GM18951 (cell line): ENCODE measurements around the gene RBMX.
"Not testable (repeated sequence)": the region's sequence is repeated elsewhere in the genome, so short reads cannot be mapped to it uniquely, and the experiment has no call there.

Experiments
- POLR2A ChIP-seq: IDR thresholded peaks from 4 replicates; pipeline ENCODE4 v1.6.1; 2011; ENCODE audit warnings: mild to moderate bottlenecking; ENCODE audit not compliant: insufficient read length, insufficient read depth; ENCODE audit errors: extremely low read depth
- in situ Hi-C: fragments of 300-500 bp; cut with MboI; formaldehyde crosslinking; loops from one replicate; pipeline ENCODE4 v1.12.0; 2022; ENCODE audit warnings: low sequenced_read_pairs, mixed read lengths, inconsistent platforms; ENCODE audit not compliant: unreplicated experiment

RBMX gene

GRCh38 chrX:136899221-136899620 is 18.7 kb upstream of the RBMX start:
- in situ Hi-C loops, result no loop called here
- TF ChIP-seq POLR2A, result no peak

DNA sequence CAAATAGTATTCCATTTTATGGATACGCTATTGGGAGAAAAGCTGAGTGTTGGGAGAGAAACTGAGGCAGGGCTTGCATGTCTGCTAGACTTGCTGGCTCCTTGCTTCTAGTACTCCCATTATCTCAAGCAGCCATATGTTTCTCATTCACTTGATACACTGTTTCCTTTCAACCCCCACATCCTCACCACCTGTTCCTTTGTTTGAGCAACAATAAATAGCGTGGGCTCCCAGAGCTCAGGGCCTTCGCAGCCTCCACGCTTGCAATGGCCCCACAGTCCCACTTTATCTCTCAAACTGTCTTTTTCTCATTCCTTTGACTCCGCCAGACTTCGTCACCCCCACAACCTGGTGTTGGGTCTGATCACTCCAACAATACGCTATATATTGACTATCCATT is 18.2 kb upstream of the RBMX start:
- in situ Hi-C loops, result not testable (repeated sequence)

GRCh38 chrX:136896121-136896914 is 15.8 kb upstream of the RBMX start:
- TF ChIP-seq POLR2A, result no peak
- in situ Hi-C loops, result no loop called here

- in situ Hi-C loops, result no loop called here
- TF ChIP-seq POLR2A, result no peak
Measured at GRCh38 chrX:136892412-136892811, 11.9 kb upstream of the RBMX start.

GRCh38 chrX:136890596-136890995 is 10.1 kb upstream of the RBMX start:
- in situ Hi-C loops, result not testable (repeated sequence)

DNA sequence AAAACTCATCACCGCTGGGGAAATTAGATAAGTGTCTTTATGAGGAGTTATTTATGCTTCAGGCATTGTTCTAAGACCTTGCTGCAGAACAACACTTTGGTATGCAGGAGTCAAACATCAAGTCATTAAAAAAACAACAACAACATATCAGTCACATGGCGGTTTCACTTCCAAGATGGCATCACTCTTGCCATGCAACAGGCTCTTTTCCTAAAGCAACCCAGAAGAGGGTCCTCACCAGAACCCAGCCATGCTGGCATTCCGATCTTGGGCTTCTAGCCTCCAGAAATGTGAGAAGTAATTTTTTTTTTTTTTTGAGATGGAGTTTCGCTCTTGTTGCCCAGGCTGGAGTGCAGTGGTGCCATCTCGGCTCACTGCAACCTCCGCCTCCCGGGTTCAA is 8.7 kb upstream of the RBMX start:
- TF ChIP-seq POLR2A, result no peak
- in situ Hi-C loops, result no loop called here

- TF ChIP-seq POLR2A, result no peak
- in situ Hi-C loops, result no loop called here
Measured at GRCh38 chrX:136880003-136880451, 498 bp downstream of the RBMX start.

GRCh38 chrX:136879001-136879687 is 1.4 kb downstream of the RBMX start:
- no peak for TF ChIP-seq POLR2A
- in situ Hi-C loops, result no loop called here

- TF ChIP-seq POLR2A, result no peak
- in situ Hi-C loops, result no loop called here
Measured at GRCh38 chrX:136878423-136878822, 2.1 kb downstream of the RBMX start.

DNA sequence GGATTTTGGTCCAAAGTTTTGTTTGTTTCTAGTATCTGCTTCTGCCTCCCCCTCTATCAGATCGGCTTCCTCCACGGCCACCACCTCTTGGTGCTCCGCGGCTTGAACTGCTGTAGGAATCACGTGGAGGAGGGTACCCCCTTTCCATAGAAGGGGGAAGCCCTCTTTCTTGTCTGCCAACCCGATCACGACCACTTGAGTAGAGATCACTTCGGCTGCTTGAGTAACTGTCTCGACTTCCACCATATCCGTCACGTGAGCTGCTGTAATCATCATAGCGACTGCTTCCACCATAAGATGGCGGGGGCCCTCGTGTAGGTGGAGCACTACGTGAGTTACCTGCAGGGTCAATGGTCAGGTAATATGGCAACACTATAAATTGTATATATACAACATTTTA is 6.4 kb downstream of the RBMX start:
- in situ Hi-C loops, result not testable (repeated sequence)

DNA sequence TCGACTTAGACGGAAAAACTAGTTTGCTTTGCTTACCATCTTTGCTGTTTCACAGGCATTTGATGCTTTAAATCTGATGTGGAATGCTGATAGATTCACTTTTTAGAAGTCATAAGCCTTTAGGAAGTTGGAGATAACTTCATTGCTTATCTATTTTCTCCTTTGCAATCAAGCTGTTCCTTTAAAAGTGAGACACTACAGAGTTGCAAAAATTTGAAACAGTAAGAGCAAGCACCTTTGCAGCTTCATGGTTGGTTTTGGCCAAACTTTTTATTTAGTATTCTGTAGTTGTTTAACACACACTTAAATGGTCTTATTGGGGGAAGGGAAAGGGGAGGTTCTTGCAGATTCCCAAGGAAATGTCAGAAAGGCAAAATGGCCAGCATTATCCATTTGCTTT is 7.3 kb downstream of the RBMX start:
- in situ Hi-C loops, result not testable (repeated sequence)

DNA sequence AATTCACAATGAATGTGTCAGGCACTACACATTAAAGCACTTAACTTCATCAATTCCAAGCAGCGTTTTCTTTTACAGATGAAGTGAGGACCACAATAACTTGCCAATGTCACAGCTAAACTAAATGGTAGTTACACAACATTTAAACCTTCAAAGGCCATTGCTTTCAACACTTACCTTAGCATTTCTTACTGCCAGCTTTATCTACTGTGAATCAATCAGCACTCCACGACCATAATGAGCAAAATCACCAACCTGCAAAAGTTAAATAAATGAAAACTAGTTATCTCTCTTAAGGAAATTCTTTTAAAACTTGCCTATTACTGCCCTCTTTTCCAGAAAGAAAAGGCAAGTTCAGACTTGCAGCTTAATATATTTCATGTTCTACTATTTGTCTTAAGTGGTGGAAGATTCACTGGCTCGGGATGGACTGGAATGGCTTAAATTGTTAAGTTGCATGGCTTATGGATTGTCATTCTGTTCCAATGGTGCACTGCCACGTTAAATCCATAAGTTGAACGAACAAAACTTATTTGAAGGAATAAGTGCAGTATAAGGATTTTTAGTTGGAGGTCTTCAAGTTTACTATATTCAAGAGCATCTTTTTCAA is 8.3 kb downstream of the RBMX start:
- TF ChIP-seq POLR2A, result no peak

DNA sequence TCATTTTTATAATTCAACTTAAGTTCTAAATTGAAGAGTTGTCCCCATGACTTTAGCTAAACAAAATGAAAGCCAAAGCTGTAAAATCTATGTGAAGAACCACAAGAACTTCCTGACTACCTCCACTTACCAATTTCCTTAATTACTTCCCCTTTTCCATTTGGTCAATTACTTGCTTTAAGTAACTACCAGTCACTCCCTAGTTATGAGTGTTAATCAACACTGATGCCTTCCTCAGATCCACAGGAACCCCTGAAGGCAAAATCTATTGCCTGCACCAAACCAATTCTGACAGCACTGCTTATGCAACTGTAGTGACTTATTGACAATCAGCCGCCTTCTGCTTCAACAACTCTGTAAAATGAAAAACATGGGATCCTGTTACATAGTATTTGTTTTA is 10.5 kb downstream of the RBMX start:
- in situ Hi-C loops, result no loop called here
- no peak for TF ChIP-seq POLR2A

More for the DNA sequence above, 8.3 kb downstream of the RBMX start:
- in situ Hi-C loops, result no loop called here

DNA sequence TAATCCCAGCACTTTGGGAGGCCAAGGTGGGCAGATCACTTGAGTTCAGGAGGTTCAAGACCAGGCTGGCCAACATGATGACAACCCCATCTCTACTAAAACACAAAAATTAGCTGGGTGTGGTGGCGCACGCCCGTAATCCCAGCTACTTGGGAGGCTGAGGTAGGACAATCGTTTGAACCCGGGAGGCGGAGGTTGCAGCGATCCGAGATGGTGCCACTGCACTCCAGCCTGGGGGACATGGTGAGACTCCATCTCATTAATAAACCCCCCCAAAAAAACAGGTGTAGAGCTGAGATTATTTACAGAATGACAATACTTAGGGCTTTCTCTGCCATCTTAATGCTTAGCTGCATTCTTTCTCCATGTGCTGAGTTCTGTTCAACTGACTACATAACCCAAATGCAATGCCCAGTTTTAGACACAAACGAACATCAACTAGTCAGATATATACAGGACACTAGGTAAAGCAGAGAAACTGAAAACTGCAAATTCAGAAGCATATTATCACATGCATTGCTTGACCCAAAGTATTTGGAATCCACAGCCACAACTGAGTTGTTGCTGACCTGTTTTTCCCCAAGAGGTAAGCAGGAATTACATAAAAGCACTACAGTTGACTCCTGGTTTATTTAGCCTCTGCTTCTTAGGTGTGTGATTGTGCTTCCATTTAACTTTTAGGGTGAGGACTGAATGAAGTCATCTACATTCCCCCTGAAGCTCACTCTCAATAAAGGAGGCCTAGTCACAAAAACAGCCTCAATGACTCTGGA is 12.1 kb downstream of the RBMX start:
- in situ Hi-C loops, result no loop called here
- peak; percentile 12 for TF ChIP-seq POLR2A

DNA sequence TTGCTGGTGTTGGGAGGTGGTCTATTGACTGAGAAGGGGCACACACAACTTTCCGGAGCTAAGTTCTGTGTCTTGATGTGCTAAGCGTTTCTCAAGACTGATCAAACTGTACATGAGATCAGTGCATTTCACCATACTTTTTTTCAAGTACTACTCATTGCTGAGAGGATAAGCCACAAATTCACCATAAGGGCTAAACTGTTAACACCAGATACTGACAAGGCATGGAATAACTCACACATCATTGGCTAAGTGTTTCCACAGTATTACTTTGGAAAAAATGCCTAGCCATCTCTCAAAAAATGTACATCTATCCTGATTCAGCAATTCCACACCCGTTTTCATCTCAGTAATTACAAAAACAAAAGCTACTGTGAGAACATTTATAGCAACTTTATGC is 13.0 kb downstream of the RBMX start:
- no peak for TF ChIP-seq POLR2A
- in situ Hi-C loops, result no loop called here
